H1 (cell line): ENCODE data around the gene NPPA. TPM values are rescaled to one million over a fixed set of nuclear protein-coding genes. Genes with fewer than 3 reads are reported as not detected.

Experiments used
- CTCF ChIA-PET: fragments of 300-600 bp; sonication (Branson Sonifier 250); formaldehyde crosslinking; loops from one replicate; lab custom pipeline; 2021; ENCODE audit not compliant: partially characterized antibody; lab: Charles Lee
- POLR2A ChIA-PET: fragments of 300-600 bp; sonication (Branson Sonifier 250); formaldehyde crosslinking; loops from one replicate; lab custom pipeline; 2021; ENCODE audit warnings: inconsistent platforms; ENCODE audit not compliant: partially characterized antibody; lab: Charles Lee
- DNase-seq, 2 experiments: peaks; one replicate each; pipeline versions ENCODE4 v3.0.0 to v3.0.0-alpha.2; 2010 to 2022; ENCODE audit warnings: low spot score in 2 of 2, low read depth in 1 of 2, mixed read lengths in 1 of 2
- FAIRE-seq: peaks from 2 replicates; lab custom pipeline; 2011; peaks lifted over from hg19 to GRCh38; lab: Jason Lieb, UNC
- H2AFZ ChIP-seq: 2 replicates; pipeline ENCODE4 v1.8.1; 2012; ENCODE audit warnings: low read length, inconsistent platforms
- H2AK5ac ChIP-seq: 2 replicates; pipeline ENCODE4 v1.6.1; 2013; ENCODE audit warnings: low read depth, low read length
- H2BK120ac ChIP-seq: replicated peaks from 2 replicates; pipeline ENCODE3; 2013; ENCODE audit warnings: low read depth, low read length, inconsistent platforms
- H2BK12ac ChIP-seq: 2 replicates; pipeline ENCODE4 v1.6.1; 2013; ENCODE audit warnings: low read depth, low read length
- H2BK15ac ChIP-seq: 2 replicates; pipeline ENCODE4 v1.6.1; 2013; ENCODE audit warnings: low read length
- H2BK20ac ChIP-seq: 2 replicates; pipeline ENCODE4 v1.6.1; 2013; ENCODE audit warnings: low read length
- H2BK5ac ChIP-seq: 2 replicates; pipeline ENCODE4 v1.6.1; 2013; ENCODE audit warnings: low read depth, low read length
- H3K14ac ChIP-seq: 2 replicates; pipeline ENCODE4 v1.6.1; 2013; ENCODE audit warnings: inconsistent platforms; ENCODE audit not compliant: insufficient read length
- H3K18ac ChIP-seq: 2 replicates; pipeline ENCODE4 v1.6.1; 2013; ENCODE audit warnings: low read length; ENCODE audit errors: extremely low read depth
- H3K23ac ChIP-seq: 2 replicates; pipeline ENCODE4 v1.6.1; 2013; ENCODE audit warnings: inconsistent platforms; ENCODE audit not compliant: insufficient read length
- H3K23me2 ChIP-seq: 2 replicates; pipeline ENCODE4 v1.6.1; 2013; ENCODE audit warnings: low read depth, low read length
- H3K27ac ChIP-seq: 2 replicates; pipeline ENCODE4 v1.6.1; 2011; ENCODE audit warnings: low read depth, low read length, inconsistent platforms
- H3K27me3 ChIP-seq, 4 experiments: replicated peaks in 1 of 4; 1 replicate in 1 of 4; 2 replicates in 3 of 4; pipeline versions ENCODE4 v1.6.1 to v1.8.1; 2011 to 2013; ENCODE audit warnings: low read length in 3 of 4, mild to moderate bottlenecking in 3 of 4, inconsistent platforms in 2 of 4, mixed read lengths in 2 of 4, moderate library complexity in 1 of 4; ENCODE audit not compliant: control insufficient read depth in 3 of 4, insufficient read depth in 3 of 4; ENCODE audit errors: extremely low read depth in 1 of 4
- H3K36me3 ChIP-seq, 4 experiments: 2 replicates each; pipeline versions ENCODE4 v1.6.1 to v1.8.1; 2011 to 2013; ENCODE audit warnings: mild to moderate bottlenecking in 4 of 4, low read length in 3 of 4, moderate library complexity in 2 of 4, control low read depth in 1 of 4, inconsistent platforms in 1 of 4; ENCODE audit not compliant: insufficient read depth in 4 of 4, control insufficient read depth in 2 of 4
- H3K4ac ChIP-seq: replicated peaks from 2 replicates; pipeline ENCODE3; 2013; ENCODE audit warnings: low read length, low read depth, mixed read lengths, inconsistent platforms; ENCODE audit not compliant: insufficient read length
- H3K4me1 ChIP-seq, 4 experiments: replicated peaks in 1 of 4; 1 replicate in 1 of 4; 2 replicates in 3 of 4; pipeline versions ENCODE4 v1.6.1 to v1.8.1; 2011 to 2013; ENCODE audit warnings: low read length in 3 of 4, inconsistent platforms in 2 of 4, mixed read lengths in 1 of 4; ENCODE audit not compliant: insufficient read depth in 4 of 4, control insufficient read depth in 3 of 4
- H3K4me2 ChIP-seq, 2 experiments: 2 replicates each; pipeline versions ENCODE4 v1.6.1 to v1.8.1; 2011 to 2013; ENCODE audit warnings: low read depth in 2 of 2, low read length in 2 of 2, control low read depth in 1 of 2, inconsistent platforms in 1 of 2, mild to moderate bottlenecking in 1 of 2; ENCODE audit not compliant: insufficient read depth in 1 of 2
- H3K4me3 ChIP-seq, 4 experiments: fragments of 200-600, 300-600 bp in 1 of 4; sonication (generic), shearing (Covaris generic), sonication (Bioruptor Twin) in 1 of 4; 2 replicates each; pipeline versions ENCODE4 v1.5.1 to v1.8.1; 2011 to 2016; ENCODE audit warnings: low read length in 4 of 4, low read depth in 3 of 4, control low read depth in 2 of 4, inconsistent platforms in 2 of 4, mild to moderate bottlenecking in 2 of 4, mixed read lengths in 1 of 4, moderate library complexity in 1 of 4; ENCODE audit not compliant: insufficient read depth in 2 of 4; ENCODE audit errors: extremely low read depth in 1 of 4
- H3K56ac ChIP-seq: replicated peaks from 2 replicates; pipeline ENCODE3; 2013; ENCODE audit warnings: low read depth, mild to moderate bottlenecking, mixed read lengths, low read length, inconsistent platforms; ENCODE audit not compliant: insufficient read length
- H3K79me1 ChIP-seq: 2 replicates; pipeline ENCODE4 v1.6.1; 2013; ENCODE audit warnings: low read depth, low read length, control low read depth
- H3K79me2 ChIP-seq, 2 experiments: 2 replicates each; pipeline versions ENCODE4 v1.6.1 to v1.8.1; 2012 to 2013; ENCODE audit warnings: low read length in 2 of 2, mild to moderate bottlenecking in 2 of 2, inconsistent platforms in 1 of 2; ENCODE audit not compliant: insufficient read depth in 2 of 2, control insufficient read depth in 1 of 2
- H3K9ac ChIP-seq, 4 experiments: replicated peaks in 1 of 4; 1 replicate in 1 of 4; 2 replicates in 3 of 4; pipeline versions ENCODE4 v1.6.1 to v1.8.1; 2011 to 2013; ENCODE audit warnings: low read depth in 3 of 4, low read length in 3 of 4, control low read depth in 2 of 4, mild to moderate bottlenecking in 2 of 4, moderate library complexity in 2 of 4, inconsistent platforms in 1 of 4; ENCODE audit errors: extremely low read depth in 1 of 4
- H3K9me3 ChIP-seq, 2 experiments: 2 replicates each; pipeline versions ENCODE4 v1.6.1 to v1.8.1; 2012 to 2013; ENCODE audit warnings: mild to moderate bottlenecking in 2 of 2, moderate library complexity in 2 of 2, control low read depth in 1 of 2, inconsistent platforms in 1 of 2, low read depth in 1 of 2, low read length in 1 of 2, mixed read lengths in 1 of 2; ENCODE audit not compliant: insufficient read depth in 2 of 2
- H4K20me1 ChIP-seq, 2 experiments: replicated peaks in 1 of 2; 2 replicates each; pipeline versions ENCODE3 to v1.8.1; 2011 to 2013; ENCODE audit warnings: inconsistent platforms in 2 of 2, low read length in 2 of 2, mild to moderate bottlenecking in 1 of 2; ENCODE audit not compliant: insufficient read depth in 2 of 2, control insufficient read depth in 1 of 2
- H4K5ac ChIP-seq: 2 replicates; pipeline ENCODE4 v1.6.1; 2013; ENCODE audit warnings: low read length, low read depth, mixed read lengths, inconsistent platforms; ENCODE audit not compliant: insufficient read length
- H4K8ac ChIP-seq: 2 replicates; pipeline ENCODE4 v1.8.0; 2013; ENCODE audit warnings: mild to moderate bottlenecking, moderate library complexity, low read length, inconsistent platforms; ENCODE audit not compliant: insufficient read depth; ENCODE audit errors: extremely low read depth
- H4K91ac ChIP-seq: replicated peaks from 2 replicates; pipeline ENCODE3; 2013; ENCODE audit warnings: low read length, mixed read lengths, inconsistent platforms; ENCODE audit not compliant: insufficient read length
- CTBP2 ChIP-seq: IDR thresholded peaks from 2 replicates; pipeline ENCODE4 v1.7.0; 2011; ENCODE audit warnings: borderline replicate concordance, mild to moderate bottlenecking, moderate library complexity, mixed read lengths, low read length; ENCODE audit not compliant: insufficient read depth, insufficient read length
- EGR1 ChIP-seq: IDR thresholded peaks from 2 replicates; pipeline ENCODE4 v1.6.1; 2011; ENCODE audit warnings: low read depth, low read length, borderline replicate concordance
- HDAC2 ChIP-seq, 2 experiments: fragments of 300-600 bp in 1 of 2; sonication (generic) in 1 of 2; IDR thresholded peaks; 2 replicates each; pipeline ENCODE4 v1.6.1; 2011 to 2012; ENCODE audit warnings: low read depth in 2 of 2, low read length in 2 of 2, mild to moderate bottlenecking in 2 of 2, moderate library complexity in 2 of 2, borderline replicate concordance in 1 of 2, inconsistent platforms in 1 of 2
- JUN ChIP-seq: IDR thresholded peaks from 2 replicates; pipeline ENCODE4 v1.6.1; 2011; ENCODE audit warnings: low read depth, mild to moderate bottlenecking, improper control_type of control experiment, low read length
- MAX ChIP-seq: IDR thresholded peaks from 2 replicates; pipeline ENCODE4 v1.6.1; 2012; ENCODE audit warnings: inconsistent platforms
- RAD21 ChIP-seq, 2 experiments: IDR thresholded peaks in 1 of 2; conservative IDR thresholded peaks in 1 of 2; 2 replicates each; pipeline ENCODE4 v1.6.1; 2011; ENCODE audit warnings: low read depth in 2 of 2, low read length in 2 of 2, improper control_type of control experiment in 1 of 2, inconsistent platforms in 1 of 2, mild to moderate bottlenecking in 1 of 2, moderate library complexity in 1 of 2
- SIN3A ChIP-seq, 2 experiments: IDR thresholded peaks in 1 of 2; conservative IDR thresholded peaks in 1 of 2; 2 replicates each; pipeline ENCODE4 v1.6.1; 2011 to 2012; ENCODE audit warnings: low read length in 2 of 2, improper control_type of control experiment in 1 of 2, low read depth in 1 of 2, mild to moderate bottlenecking in 1 of 2
- SIRT6 ChIP-seq: IDR thresholded peaks from one replicate; pipeline ENCODE4 v1.7.1; 2012; ENCODE audit warnings: low read length, inconsistent platforms
- SP2 ChIP-seq: IDR thresholded peaks from 2 replicates; pipeline ENCODE4 v1.6.1; 2012; ENCODE audit warnings: mild to moderate bottlenecking, low read length, inconsistent platforms
- SP4 ChIP-seq: IDR thresholded peaks from 2 replicates; pipeline ENCODE4 v1.6.1; 2012; ENCODE audit warnings: low read length, inconsistent platforms
- YY1 ChIP-seq: IDR thresholded peaks from 2 replicates; pipeline ENCODE4 v1.6.1; 2011; ENCODE audit warnings: low read depth, mild to moderate bottlenecking, low read length
- ZNF274 ChIP-seq: IDR thresholded peaks from 2 replicates; pipeline ENCODE4 v1.7.0; 2012; ENCODE audit warnings: low read length, borderline replicate concordance; ENCODE audit errors: extremely low read depth
- WGBS, 2 experiments: shearing (Covaris generic) in 1 of 2; methylation state at CpG; one replicate each; pipeline versions ENCODE4 v1.1.6 to v1.1.7; 2013 to 2015; ENCODE audit warnings: low lambda C conversion rate in 2 of 2, mixed read lengths in 2 of 2, inconsistent platforms in 1 of 2, low coverage in 1 of 2, missing lambda C conversion rate in 1 of 2; ENCODE audit not compliant: insufficient replicate concordance in 2 of 2, insufficient coverage in 1 of 2, insufficient read length in 1 of 2; ENCODE audit errors: extremely low coverage in 1 of 2, missing lambda C conversion rate in 1 of 2; 5-methylcytosine and 5-hydroxymethylcytosine counted together
- polyA plus RNA-seq, 7 experiments: library from polyadenylated mRNA; depleted of rRNA in 3 of 7; stranded (reverse) in 5 of 7; unstranded in 2 of 7; fragments of >200 nt in 5 of 7; fragments of 200-250 nt in 2 of 7; gene quantifications; 1 replicate in 5 of 7; 2 replicates in 1 of 7; 4 replicates in 1 of 7; pipeline versions ENCODE4 v1.2.1 to v1.2.3, GENCODE V29; 2011 to 2013; ENCODE audit warnings: missing spikeins in 2 of 7, mixed read lengths in 2 of 7
- total RNA-seq: library from RNA; stranded (reverse); fragmentation: NEBNext Ultra II Directional; extraction: Animal tissue kit (Norgen Biotek cat#: 25700); gene quantifications from 2 replicates; pipeline ENCODE4 v1.2.1, GENCODE V29; 2021
- TF ChIP-seq, protein P1 (sequence below): IDR thresholded peaks from 2 replicates; pipeline ENCODE4 v1.6.1; 2011; ENCODE audit warnings: low read depth, mild to moderate bottlenecking, low read length; ENCODE audit not compliant: insufficient read depth

The NPPA gene
- total and polyA plus RNA-seq, 2 of the 8 experiments (the other 6 are each of a cell fraction or from before 2014, with no cell fraction given): not detected

DNA sequence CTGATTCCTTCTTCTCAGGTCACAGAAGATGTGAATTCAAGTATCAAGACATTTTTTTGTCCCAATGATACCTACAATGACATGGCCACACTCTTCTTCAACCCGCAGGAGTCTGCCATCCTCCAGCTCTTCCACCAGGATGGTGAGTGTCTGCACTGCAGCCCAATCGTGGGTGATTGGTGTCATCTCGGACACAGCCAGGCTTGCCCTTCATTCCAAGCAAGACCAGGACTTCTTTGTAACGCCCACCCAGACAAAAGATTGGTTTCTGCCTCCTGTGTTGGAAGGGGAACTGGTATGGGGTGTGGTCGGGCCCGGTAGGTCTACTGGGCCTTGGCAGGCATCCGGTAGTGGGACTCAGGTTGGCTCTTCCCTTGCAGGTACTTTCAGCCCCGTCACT, 14.1 kb downstream of the NPPA start:
- Histone ChIP-seq H3K4me3 (no peak overlapping the region), H2BK20ac (no peak overlapping the region), H3K23ac (no peak overlapping the region), H3K27me3 (no peaks in the 10 kb centered on the region), H2BK5ac (no peak overlapping the region; the same call in 1 of the 2 replicates), H4K5ac (no peak overlapping the region), H3K18ac (no peak overlapping the region), H3K4me1 (no peaks in the 10 kb centered on the region), H4K20me1 (peaks cover 15 to 22% of the 10 kb centered on the region in 2 experiments), H2BK120ac (no peak overlapping the region), H2BK15ac (no peak overlapping the region), H3K9me3 (no peaks in the 10 kb centered on the region), H2AFZ (no peak overlapping the region), H3K27ac (no peak overlapping the region), H3K79me1 (no peaks in the 10 kb centered on the region), H2BK12ac (no peak overlapping the region), H3K9ac (no peak overlapping the region), H4K8ac (no peak overlapping the region), H2AK5ac (no peak overlapping the region), H3K56ac (no peak overlapping the region), H3K4ac (no peak overlapping the region), H3K14ac (no peak overlapping the region), H4K91ac (no peak overlapping the region), H3K79me2 (no peaks in the 10 kb centered on the region), H3K36me3 (peaks cover 43 to 75% (median 73%) of the 10 kb centered on the region in 4 experiments), H3K4me2 (no peak overlapping the region), H3K23me2 (no peaks in the 10 kb centered on the region)
- ChIA-PET CTCF (interaction anchor here (0.9 kb wide), 1 partner anchor 54 kb away, joined by 3 read pairs; no protein-coding TSS in a partner anchor), POLR2A (interaction anchor here (0.6 to 1.5 kb wide), 5 partner anchors 8 to 147 kb away, joined by 3 to 5 read pairs (median 3); partner anchors contain the start of gene MFN2)
- DNase-seq (no peak), FAIRE-seq (no peak)
- WGBS, 2 experiments: 93% methylated on average over 8 of the region's 8 CpGs; no CpG with 5 or more reads in 1 of the 2 experiments
- TF ChIP-seq MAX: no peak
- no peak for TF ChIP-seq SIRT6
- TF ChIP-seq ZNF274: no peak
- no peak for TF ChIP-seq YY1
- no peak for TF ChIP-seq SIN3A (conservative IDR thresholded peaks at IDR 0.05 in 1 of 2, IDR thresholded peaks at IDR 0.05 in 1 of 2; ENCODE audit: low read depth in 1 of 2, low read length in 2 of 2)
- no peak for TF ChIP-seq JUN
- no peak for TF ChIP-seq EGR1
- no peak for TF ChIP-seq SP2
- no peak for TF ChIP-seq CTBP2
- TF ChIP-seq RAD21 (IDR thresholded peaks at IDR 0.05 in 1 of 2, conservative IDR thresholded peaks at IDR 0.05 in 1 of 2; ENCODE audit: low read depth in 2 of 2, low read length in 2 of 2): no peak
- TF ChIP-seq, protein P1, sequence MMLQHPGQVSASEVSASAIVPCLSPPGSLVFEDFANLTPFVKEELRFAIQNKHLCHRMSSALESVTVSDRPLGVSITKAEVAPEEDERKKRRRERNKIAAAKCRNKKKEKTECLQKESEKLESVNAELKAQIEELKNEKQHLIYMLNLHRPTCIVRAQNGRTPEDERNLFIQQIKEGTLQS: no peak
- TF ChIP-seq HDAC2 (IDR thresholded peaks at IDR 0.05; ENCODE audit: borderline replicate concordance in 1 of 2, low read depth in 2 of 2, low read length in 2 of 2): no peak
- no peak for TF ChIP-seq SP4
